Lower lobe of right lung (tissue), 2 donors: ENCODE data around the gene JMY. TPM values are rescaled to one million over a fixed set of nuclear protein-coding genes. Genes with fewer than 3 reads are reported as not detected.

ENCODE experiments used
- ATAC-seq, 2 donors: fragments of 200-7000 bp; cut with Tn5 transposase; one replicate each; pipeline ENCODE4 v1.9.1; 2020 to 2022; ENCODE audit warnings: mild to moderate bottlenecking in 2 of 2, moderate library complexity in 2 of 2
- DNase-seq: peaks from one replicate; pipeline ENCODE4 v3.0.0-alpha.2; 2020
- H3K27ac ChIP-seq: fragments of 200-600 bp; one replicate; pipeline ENCODE4 v1.8.0; 2022
- H3K27me3 ChIP-seq: fragments of 200-600 bp; one replicate; pipeline ENCODE4 v1.8.0; 2022; ENCODE audit warnings: low read depth
- H3K36me3 ChIP-seq: fragments of 200-600 bp; one replicate; pipeline ENCODE4 v1.8.0; 2022; ENCODE audit warnings: mild to moderate bottlenecking
- H3K4me1 ChIP-seq: fragments of 200-600 bp; one replicate; pipeline ENCODE4 v1.8.0; 2022
- H3K4me3 ChIP-seq: fragments of 200-600 bp; one replicate; pipeline ENCODE4 v1.8.0; 2022; ENCODE audit warnings: mild to moderate bottlenecking
- H3K9me3 ChIP-seq: fragments of 200-600 bp; one replicate; pipeline ENCODE4 v1.8.0; 2022
- intact Hi-C: fragments of 100-400 bp; cut with DNase I; formaldehyde crosslinking; loops from one replicate; pipeline ENCODE4 v1.11.0; 2022
- total RNA-seq: library from RNA; stranded (reverse); fragmentation: NEBNext Ultra II Directional; extraction: Animal tissue kit (Norgen Biotek cat#: 25700); gene quantifications from one replicate; pipeline ENCODE4 v1.2.1, GENCODE V29; 2021
- TF ChIP-seq, protein P1 (sequence below): fragments of 200-600 bp; IDR thresholded peaks from one replicate; pipeline ENCODE4 v1.8.0; 2022; ENCODE audit warnings: antibody characterized with exemption, mild to moderate bottlenecking
- donor health status: DM: no; HTN: yes; CAD: no; lungs with severe emphysema.

The JMY gene
- total RNA-seq, 1 donor from 2014 or later, result 10.6 TPM

DNA sequence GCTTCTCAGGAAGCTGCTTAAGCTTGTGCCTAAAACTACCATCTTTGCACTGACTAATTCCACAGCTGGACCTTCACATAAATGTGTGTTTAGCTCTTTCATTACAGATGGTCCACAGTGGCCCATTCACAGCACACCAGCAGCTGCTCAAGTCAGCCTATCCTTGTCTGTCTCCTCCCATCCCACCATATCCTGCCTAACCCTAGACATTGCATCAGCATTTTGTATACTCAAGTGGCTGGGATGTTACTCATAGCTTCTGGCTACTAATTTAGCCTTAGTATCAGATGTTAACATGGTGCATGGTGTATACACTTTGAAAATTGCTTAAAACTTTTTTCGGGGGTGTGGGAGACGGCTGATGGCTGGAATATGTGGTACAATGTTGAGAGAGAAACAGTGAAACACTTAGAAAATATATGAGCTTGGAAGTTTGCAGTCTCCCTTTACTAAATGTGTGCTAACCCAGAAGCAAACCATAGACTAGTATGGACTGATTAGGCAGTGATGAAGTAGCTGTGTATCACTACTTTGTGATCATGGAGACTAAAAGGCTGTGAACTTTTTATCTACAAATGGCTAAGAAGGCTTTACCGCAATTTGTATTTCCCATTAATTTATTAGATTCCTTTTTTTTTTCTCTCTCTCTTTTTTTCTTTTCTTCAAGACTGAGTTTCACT lies 83.1 kb downstream of the JMY start:
- Histone ChIP-seq H3K27me3 (no peaks in the 10 kb centered on the region), H3K27ac (no peak overlapping the region), H3K36me3 (peaks cover 81% of the 10 kb centered on the region), H3K9me3 (no peaks in the 10 kb centered on the region), H3K4me3 (no peak overlapping the region), H3K4me1 (no peaks in the 10 kb centered on the region)
- intact Hi-C loops, result no loop called here
- DNase-seq, result no peak
- TF ChIP-seq, protein P1, sequence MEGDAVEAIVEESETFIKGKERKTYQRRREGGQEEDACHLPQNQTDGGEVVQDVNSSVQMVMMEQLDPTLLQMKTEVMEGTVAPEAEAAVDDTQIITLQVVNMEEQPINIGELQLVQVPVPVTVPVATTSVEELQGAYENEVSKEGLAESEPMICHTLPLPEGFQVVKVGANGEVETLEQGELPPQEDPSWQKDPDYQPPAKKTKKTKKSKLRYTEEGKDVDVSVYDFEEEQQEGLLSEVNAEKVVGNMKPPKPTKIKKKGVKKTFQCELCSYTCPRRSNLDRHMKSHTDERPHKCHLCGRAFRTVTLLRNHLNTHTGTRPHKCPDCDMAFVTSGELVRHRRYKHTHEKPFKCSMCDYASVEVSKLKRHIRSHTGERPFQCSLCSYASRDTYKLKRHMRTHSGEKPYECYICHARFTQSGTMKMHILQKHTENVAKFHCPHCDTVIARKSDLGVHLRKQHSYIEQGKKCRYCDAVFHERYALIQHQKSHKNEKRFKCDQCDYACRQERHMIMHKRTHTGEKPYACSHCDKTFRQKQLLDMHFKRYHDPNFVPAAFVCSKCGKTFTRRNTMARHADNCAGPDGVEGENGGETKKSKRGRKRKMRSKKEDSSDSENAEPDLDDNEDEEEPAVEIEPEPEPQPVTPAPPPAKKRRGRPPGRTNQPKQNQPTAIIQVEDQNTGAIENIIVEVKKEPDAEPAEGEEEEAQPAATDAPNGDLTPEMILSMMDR, result no peak
- no peak for ATAC-seq

DNA sequence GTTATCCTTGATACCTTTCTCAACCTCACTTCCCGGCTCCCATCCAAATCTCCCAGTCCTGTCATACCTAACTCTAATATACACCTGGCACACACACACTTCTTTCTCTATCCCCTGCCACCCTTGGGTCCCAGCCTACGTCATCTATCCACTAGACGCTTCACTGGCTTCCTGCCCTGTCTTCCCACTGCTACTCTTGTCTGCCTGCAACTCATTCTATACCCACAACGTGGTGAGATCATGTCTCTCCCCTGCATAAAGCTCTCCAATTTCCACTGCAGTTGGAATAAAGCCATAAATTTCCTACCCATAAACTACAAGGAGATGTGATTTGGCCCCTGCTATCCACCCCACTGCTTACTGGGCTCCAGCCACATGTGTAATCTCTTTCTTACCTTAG lies 93.5 kb downstream of the JMY start:
- H3K27me3 ChIP-seq, result no peaks in the 10 kb centered on the region
- intact Hi-C loops, result no loop called here
- H3K4me3 ChIP-seq, result no peak overlapping the region
- no peaks in the 10 kb centered on the region for H3K36me3 ChIP-seq
- DNase-seq (no peak), ATAC-seq (no peak)
- no peak overlapping the region for H3K27ac ChIP-seq
- no peaks in the 10 kb centered on the region for H3K4me1 ChIP-seq
- TF ChIP-seq, protein P1, result no peak
- no peaks in the 10 kb centered on the region for H3K9me3 ChIP-seq

DNA sequence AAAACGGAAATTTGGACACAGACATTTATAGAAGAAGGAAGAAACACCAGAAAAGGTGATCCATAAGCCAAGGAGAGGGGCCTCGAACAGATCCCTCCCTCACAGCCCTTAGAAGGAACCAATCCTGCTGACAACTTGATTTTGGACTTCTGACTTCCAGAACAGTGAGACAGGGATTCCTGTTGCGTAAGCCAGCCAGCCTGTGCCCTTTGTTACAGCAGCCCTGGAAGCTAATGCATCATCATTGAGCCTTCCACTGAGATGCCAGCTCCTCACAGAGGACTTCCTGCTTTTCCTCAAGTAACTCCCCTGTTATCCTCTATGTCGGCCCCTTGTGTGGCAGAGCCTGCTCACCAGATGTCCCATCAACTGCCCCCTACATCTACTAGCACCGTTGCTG lies 94.1 kb downstream of the JMY start:
- no peak for ATAC-seq
- intact Hi-C loops, result no loop called here

DNA sequence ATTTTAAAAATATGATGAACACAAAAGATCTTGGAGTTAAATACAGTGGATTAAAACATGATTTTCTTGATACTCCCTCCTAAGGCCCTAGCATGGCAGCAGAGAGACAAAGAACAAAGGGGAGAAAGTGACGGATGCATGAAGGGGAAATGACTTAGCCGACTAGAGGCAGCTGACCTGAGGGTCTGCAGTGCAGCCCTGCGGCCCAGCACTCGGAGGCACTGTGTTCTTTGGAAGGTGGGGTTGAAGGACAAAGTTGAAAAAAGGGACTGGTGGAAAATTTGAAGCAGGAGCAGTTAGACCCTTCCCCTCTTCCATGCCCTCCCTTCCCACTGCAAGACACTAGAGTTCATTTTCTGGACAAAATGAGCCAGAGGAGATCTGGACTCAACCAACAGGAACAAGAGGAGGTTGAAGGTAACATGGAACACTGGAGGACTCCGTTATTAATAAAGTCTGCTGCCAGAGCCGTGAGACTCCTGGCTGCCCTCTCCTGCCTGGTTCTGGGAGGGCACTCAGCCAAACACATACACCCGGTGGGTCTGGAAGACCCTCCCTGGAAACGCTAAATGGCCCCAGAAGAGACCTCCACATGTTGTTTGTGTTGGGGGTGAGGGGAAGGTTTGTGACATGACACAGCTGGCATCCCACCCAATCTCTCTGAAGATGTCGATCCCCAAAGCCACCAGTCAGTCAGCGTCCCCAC lies 98.1 kb downstream of the JMY start:
- Histone ChIP-seq H3K4me1 (no peaks in the 10 kb centered on the region), H3K36me3 (no peaks in the 10 kb centered on the region), H3K27ac (no peak overlapping the region), H3K4me3 (no peak overlapping the region), H3K9me3 (no peaks in the 10 kb centered on the region), H3K27me3 (no peaks in the 10 kb centered on the region)
- TF ChIP-seq, protein P1, result no peak
- DNase-seq (no peak), ATAC-seq (no peak)
- intact Hi-C loops, result no loop called here

More for the DNA sequence above, 94.1 kb downstream of the JMY start:
- Histone ChIP-seq H3K9me3 (no peaks in the 10 kb centered on the region), H3K4me1 (no peaks in the 10 kb centered on the region), H3K4me3 (no peak overlapping the region), H3K36me3 (no peaks in the 10 kb centered on the region), H3K27ac (no peak overlapping the region), H3K27me3 (no peaks in the 10 kb centered on the region)
- no peak for DNase-seq
- TF ChIP-seq, protein P1, result no peak

DNA sequence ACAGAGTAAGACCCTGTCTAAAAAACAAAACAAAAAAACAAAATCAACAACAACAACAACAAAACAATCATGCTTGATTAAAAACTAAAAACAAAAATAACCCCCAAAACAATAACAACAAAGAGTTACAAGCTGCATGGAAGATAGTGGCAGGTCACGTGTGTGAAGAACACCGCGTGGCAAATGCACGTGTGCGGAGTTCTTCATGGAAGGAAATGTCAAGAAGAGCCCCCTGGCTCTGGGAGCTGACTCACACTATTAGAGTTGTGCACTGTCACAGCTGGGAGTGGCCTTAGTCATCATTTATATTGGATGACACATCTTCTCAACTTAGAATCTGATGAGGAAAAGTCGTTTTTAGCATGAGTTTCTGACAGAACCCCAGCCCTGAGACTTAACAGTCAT lies 110.5 kb downstream of the JMY start:
- Histone ChIP-seq H3K27ac (no peak overlapping the region), H3K9me3 (no peaks in the 10 kb centered on the region), H3K36me3 (no peaks in the 10 kb centered on the region), H3K27me3 (no peaks in the 10 kb centered on the region), H3K4me3 (no peak overlapping the region), H3K4me1 (no peaks in the 10 kb centered on the region)
- no peak for DNase-seq
- TF ChIP-seq, protein P1, result no peak
- intact Hi-C loops, result no loop called here
- ATAC-seq, result no peak
